Effector memory CD8-positive, alpha-beta T cell (primary cell): Measurements from ENCODE around the gene ADAT3.

ENCODE experiments used
- ATAC-seq: fragments of 150-1000 bp; cut with Tn5 transposase; replicated peaks from 2 replicates; pipeline ENCODE4 v1.10.0; 2021; ENCODE audit warnings: mild to moderate bottlenecking, moderate library complexity
- DNase-seq, 3 experiments: peaks; one replicate each; pipeline ENCODE4 v3.0.0; 2021
- H3K27ac Mint-ChIP-seq, 2 donors: one replicate each; pipeline ENCODE4 v1.8.0; 2022; ENCODE audit warnings: mild to moderate bottlenecking in 2 of 2, mixed read lengths in 2 of 2, moderate library complexity in 2 of 2
- H3K27me3 Mint-ChIP-seq, 2 donors: one replicate each; pipeline ENCODE4 v1.8.0; 2022; ENCODE audit warnings: mixed read lengths in 2 of 2
- H3K36me3 Mint-ChIP-seq: one replicate; pipeline ENCODE4 v1.8.0; 2022; ENCODE audit warnings: mild to moderate bottlenecking, moderate library complexity, mixed read lengths; ENCODE audit not compliant: insufficient read depth
- H3K4me1 Mint-ChIP-seq, 2 donors: one replicate each; pipeline ENCODE4 v1.8.0; 2022; ENCODE audit warnings: low read depth in 2 of 2, mixed read lengths in 2 of 2
- H3K4me3 Mint-ChIP-seq, 2 donors: one replicate each; pipeline ENCODE4 v1.8.0; 2022; ENCODE audit warnings: mild to moderate bottlenecking in 2 of 2, mixed read lengths in 2 of 2, moderate library complexity in 2 of 2
- H3K9me3 Mint-ChIP-seq, 2 donors: one replicate each; pipeline ENCODE4 v1.8.0; 2022; ENCODE audit warnings: mixed read lengths in 2 of 2

The ADAT3 gene

DNA sequence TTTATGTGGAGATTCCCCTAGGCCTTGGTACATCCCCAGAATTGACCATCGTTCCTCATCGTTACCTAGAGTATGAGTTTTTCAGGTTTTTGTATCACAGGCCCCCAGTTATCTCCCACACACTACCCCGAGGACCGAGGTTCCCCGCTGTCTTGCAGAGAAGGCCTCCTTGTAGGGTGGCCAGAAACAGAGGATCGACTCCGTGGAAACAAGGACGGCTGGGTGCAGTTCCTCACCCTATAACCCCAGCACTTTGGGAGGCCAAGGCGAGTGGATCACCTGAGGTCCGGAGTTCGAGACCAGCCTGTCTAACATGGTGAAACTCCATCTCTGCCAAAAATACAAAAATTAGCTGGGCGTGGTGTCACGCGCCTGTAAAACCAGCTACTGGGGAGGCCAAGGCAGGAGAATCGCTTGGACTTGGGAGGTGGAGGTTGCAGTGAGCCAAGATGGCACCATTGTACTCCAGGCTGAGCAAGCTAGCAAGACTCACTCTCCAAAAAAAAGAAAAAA, 720 bp downstream of the ADAT3 start:
- ATAC-seq (no peak), DNase-seq (no peak)
- H3K36me3 Mint-ChIP-seq: peaks cover 23% of the 10 kb centered on the region
- no peaks in the 10 kb centered on the region for H3K27me3 Mint-ChIP-seq
- peak overlapping the region; percentile 62 to 83 for H3K27ac Mint-ChIP-seq
- H3K4me1 Mint-ChIP-seq: peaks cover 16 to 28% of the 10 kb centered on the region in 2 donors
- no peaks in the 10 kb centered on the region for H3K9me3 Mint-ChIP-seq
- peak overlapping the region; percentile 86 to 89 for H3K4me3 Mint-ChIP-seq

DNA sequence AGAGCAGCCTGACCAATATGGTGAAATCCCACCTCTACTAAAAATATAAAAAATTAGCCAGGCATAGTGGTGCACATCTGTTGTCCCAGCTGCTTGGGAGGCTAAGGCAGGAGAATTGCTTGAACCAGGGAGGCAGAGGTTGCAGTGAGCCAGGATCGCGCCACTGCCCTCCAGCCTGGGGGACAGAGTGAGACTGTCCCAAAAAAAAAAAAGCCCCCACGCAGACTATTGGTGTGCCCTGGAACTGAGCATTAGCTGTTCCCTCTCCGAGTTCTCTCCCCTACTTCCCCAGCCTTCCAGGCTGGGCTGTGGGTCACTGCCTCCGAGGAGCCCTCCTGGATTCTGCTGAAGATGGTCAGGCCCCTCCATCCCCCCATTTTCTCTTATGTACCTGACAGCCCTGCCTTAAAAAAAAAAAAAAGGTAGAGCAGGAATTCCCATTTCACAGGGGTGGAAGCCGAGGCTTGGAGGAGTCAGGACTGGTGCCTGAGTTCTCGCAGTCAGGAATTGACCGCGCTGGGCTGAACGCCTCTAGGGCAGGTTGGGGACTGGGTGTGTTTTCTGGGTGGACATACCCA, 1.9 kb downstream of the ADAT3 start:
- H3K27ac Mint-ChIP-seq: no peak overlapping the region
- no peak overlapping the region for H3K4me3 Mint-ChIP-seq
- DNase-seq: no peak
- no peaks in the 10 kb centered on the region for H3K9me3 Mint-ChIP-seq
- no peak for ATAC-seq
- peaks cover 23% of the 10 kb centered on the region for H3K36me3 Mint-ChIP-seq
- no peaks in the 10 kb centered on the region for H3K27me3 Mint-ChIP-seq
- H3K4me1 Mint-ChIP-seq: peaks cover 16 to 28% of the 10 kb centered on the region in 2 donors

DNA sequence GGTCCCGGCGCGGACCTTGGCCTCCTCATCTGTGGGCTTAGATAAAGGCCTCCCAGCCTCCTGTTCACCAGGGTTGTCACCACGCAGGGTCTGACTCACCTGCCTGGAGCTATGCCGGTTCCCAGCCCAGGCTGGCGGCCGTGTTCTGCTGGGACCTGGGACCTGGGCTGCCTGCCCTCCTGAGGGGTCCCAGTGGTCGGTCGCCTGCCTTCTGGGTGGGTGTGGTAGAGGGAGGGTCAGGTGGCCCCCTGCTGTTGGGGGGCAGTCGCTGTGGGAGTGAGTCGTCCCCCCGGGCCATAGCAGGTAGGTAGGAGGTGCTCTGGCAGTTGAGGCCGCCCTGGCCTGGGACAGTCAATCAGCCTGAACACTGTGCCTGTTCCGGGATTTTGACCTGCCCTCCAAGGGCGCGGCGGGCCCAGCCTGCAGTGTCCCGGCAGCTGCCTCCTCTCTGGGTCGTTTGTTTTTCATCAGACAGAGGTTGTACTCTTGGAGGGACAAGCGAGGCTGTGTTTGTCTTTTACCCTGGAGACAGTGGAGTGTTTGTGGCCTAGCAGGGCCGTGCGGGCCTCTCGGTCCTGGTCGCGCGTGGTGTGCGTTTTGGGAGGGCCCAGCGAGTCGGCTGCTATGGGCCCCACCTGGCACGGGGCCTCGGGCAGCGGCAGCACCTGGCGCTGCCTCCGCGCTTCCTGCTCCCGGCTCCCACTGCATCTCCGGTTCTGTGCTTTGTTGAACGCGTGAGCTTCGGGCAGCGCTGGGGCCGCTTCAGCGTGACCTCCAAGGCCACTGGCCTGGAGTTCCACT, 2.6 kb downstream of the ADAT3 start:
- H3K4me1 Mint-ChIP-seq: peaks cover 16 to 28% of the 10 kb centered on the region in 2 donors
- no peaks in the 10 kb centered on the region for H3K9me3 Mint-ChIP-seq
- no peak overlapping the region for H3K4me3 Mint-ChIP-seq
- DNase-seq: no peak
- no peak overlapping the region for H3K27ac Mint-ChIP-seq
- ATAC-seq: no peak
- peaks cover 23% of the 10 kb centered on the region for H3K36me3 Mint-ChIP-seq
- no peaks in the 10 kb centered on the region for H3K27me3 Mint-ChIP-seq

- Mint-ChIP-seq H3K36me3 (peaks cover 23% of the 10 kb centered on the region), H3K27me3 (no peaks in the 10 kb centered on the region), H3K4me3 (peak overlapping the region in 1 of 2 donors; percentile 53), H3K4me1 (peaks cover 16 to 28% of the 10 kb centered on the region in 2 donors), H3K9me3 (no peaks in the 10 kb centered on the region), H3K27ac (no peak overlapping the region)
- DNase-seq (no peak), ATAC-seq (no peak)
Observed at GRCh38 chr19:1908364-1908678, 3.1 kb downstream of the ADAT3 start.

GRCh38 chr19:1909761-1910080, 4.5 kb downstream of the ADAT3 start:
- DNase-seq (no peak), ATAC-seq (no peak)
- peaks cover 16% of the 10 kb centered on the region for H3K36me3 Mint-ChIP-seq
- no peaks in the 10 kb centered on the region for H3K9me3 Mint-ChIP-seq
- H3K4me3 Mint-ChIP-seq: peak overlapping the region; percentile 53 to 58
- H3K27me3 Mint-ChIP-seq: no peaks in the 10 kb centered on the region
- H3K4me1 Mint-ChIP-seq: peaks cover 16 to 25% of the 10 kb centered on the region in 2 donors
- H3K27ac Mint-ChIP-seq: peak overlapping the region; percentile 49 to 66

GRCh38 chr19:1910177-1910576, 5.0 kb downstream of the ADAT3 start:
- Mint-ChIP-seq H3K4me1 (peaks cover 16 to 26% of the 10 kb centered on the region in 2 donors), H3K27me3 (no peaks in the 10 kb centered on the region), H3K9me3 (no peaks in the 10 kb centered on the region), H3K4me3 (peak overlapping the region in 1 of 2 donors; percentile 37), H3K36me3 (peaks cover 16% of the 10 kb centered on the region), H3K27ac (peak overlapping the region; percentile 49 to 66)
- DNase-seq: no peak
- no peak for ATAC-seq

DNA sequence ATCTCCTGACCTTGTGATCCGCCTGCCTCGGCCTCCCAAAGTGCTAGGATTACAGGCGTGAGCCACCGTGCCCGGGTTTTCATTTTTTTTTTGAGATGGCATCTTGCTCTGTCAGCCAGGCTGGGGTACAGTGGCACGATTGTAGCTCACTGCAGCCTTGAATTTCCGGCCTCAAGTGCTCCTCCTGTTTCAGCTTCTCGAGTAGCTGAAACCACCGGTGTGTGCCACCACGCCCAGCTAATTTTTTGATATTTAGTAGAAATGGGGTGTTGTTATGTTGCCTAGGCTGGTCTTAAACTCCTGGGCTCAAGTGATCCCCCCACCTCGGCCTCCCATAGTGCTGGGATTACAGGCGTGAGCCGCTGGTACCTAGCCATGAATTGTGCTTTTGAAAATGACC, 5.9 kb downstream of the ADAT3 start:
- Mint-ChIP-seq H3K4me1 (peaks cover 10 to 23% of the 10 kb centered on the region in 2 donors), H3K27me3 (no peaks in the 10 kb centered on the region), H3K4me3 (peak overlapping the region in 1 of 2 donors; percentile 36), H3K27ac (peak overlapping the region in 1 of 2 donors; percentile 66), H3K36me3 (peaks cover 9% of the 10 kb centered on the region), H3K9me3 (no peaks in the 10 kb centered on the region)
- ATAC-seq (no peak), DNase-seq (no peak)

DNA sequence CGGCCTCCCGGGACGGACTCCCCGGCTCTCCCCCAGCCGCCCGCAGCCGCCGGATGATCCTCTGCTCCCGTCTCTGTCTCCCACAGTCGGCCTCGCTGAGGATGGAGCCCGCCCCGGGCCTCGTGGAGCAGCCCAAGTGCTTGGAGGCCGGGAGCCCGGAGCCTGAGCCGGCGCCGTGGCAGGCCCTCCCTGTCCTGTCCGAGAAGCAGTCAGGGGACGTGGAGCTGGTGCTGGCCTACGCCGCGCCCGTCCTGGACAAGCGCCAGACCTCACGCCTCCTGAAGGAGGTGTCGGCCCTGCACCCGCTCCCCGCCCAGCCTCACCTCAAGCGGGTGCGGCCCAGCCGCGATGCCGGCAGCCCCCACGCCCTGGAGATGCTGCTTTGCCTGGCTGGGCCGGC, 6.8 kb downstream of the ADAT3 start:
- no peak for ATAC-seq
- Mint-ChIP-seq H3K27me3 (no peaks in the 10 kb centered on the region), H3K36me3 (peaks cover 8% of the 10 kb centered on the region), H3K9me3 (no peaks in the 10 kb centered on the region), H3K4me3 (no peak overlapping the region), H3K4me1 (peaks cover 9 to 21% of the 10 kb centered on the region in 2 donors), H3K27ac (no peak overlapping the region)
- no peak for DNase-seq

DNA sequence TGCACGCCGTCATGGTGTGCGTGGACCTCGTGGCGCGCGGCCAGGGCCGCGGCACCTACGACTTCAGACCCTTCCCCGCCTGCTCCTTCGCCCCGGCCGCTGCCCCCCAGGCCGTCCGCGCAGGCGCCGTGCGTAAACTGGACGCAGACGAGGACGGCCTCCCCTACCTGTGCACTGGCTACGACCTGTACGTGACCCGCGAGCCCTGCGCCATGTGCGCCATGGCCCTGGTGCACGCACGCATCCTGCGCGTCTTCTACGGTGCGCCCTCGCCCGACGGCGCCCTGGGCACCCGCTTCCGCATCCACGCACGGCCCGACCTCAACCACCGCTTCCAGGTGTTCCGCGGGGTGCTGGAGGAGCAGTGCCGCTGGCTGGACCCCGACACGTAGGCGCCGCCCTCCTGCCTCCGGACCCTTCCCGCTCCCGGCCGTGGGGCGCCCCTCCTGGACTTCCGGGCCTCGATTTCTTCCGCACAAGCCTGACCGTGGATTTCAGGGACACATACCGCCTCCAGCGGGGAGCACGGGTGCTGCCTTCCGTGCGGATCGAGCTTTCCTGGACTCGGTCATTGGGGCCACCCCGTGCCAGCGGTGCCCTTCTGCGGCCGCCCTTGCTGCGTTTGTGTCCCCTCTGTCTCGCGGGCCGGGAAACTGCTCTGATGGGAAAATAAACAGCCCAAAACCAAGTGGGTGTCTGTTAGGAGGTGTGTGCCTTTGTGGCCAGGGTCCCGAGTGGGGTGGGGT, 7.7 kb downstream of the ADAT3 start:
- Mint-ChIP-seq H3K4me1 (peaks cover 9 to 21% of the 10 kb centered on the region in 2 donors), H3K4me3 (no peak overlapping the region), H3K9me3 (no peaks in the 10 kb centered on the region), H3K36me3 (peaks cover 12% of the 10 kb centered on the region), H3K27ac (no peak overlapping the region), H3K27me3 (no peaks in the 10 kb centered on the region)
- ATAC-seq: no peak
- no peak for DNase-seq

- H3K36me3 Mint-ChIP-seq: peaks cover 16% of the 10 kb centered on the region
- no peaks in the 10 kb centered on the region for H3K9me3 Mint-ChIP-seq
- H3K27me3 Mint-ChIP-seq: no peaks in the 10 kb centered on the region
- H3K4me1 Mint-ChIP-seq: peaks cover 5 to 16% of the 10 kb centered on the region in 2 donors
- no peak overlapping the region for H3K27ac Mint-ChIP-seq
- no peak for ATAC-seq
- DNase-seq: no peak
- H3K4me3 Mint-ChIP-seq: no peak overlapping the region
Observed at GRCh38 chr19:1913781-1914577, 8.8 kb downstream of the ADAT3 start.

DNA sequence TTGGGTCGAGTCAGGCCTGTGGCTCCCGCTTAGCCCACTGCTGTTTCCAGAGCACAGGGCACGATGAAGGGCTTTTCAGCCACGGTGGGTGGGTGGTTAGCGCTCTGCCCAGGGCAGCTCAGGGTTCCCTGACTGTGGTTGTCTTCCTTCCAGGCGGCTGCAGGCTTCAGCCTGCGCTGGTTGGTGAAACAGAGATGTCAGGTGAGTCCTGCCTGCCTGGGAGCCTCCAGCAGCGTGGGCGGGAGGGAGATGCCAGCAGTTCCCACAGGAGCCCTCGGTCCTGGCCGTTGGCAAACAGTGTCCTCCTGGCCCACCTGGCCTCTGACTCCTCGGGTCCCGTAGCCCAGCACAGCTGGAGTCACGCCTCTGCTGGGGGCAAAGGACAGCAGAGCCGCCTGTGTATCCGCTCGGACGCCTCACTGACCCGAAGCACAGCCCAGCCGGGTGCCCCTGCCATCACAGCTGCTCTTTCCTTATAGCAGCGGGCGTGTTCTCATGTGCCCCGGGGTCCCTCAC, 9.7 kb downstream of the ADAT3 start:
- H3K9me3 Mint-ChIP-seq: no peaks in the 10 kb centered on the region
- ATAC-seq (no peak), DNase-seq (no peak)
- H3K36me3 Mint-ChIP-seq: peaks cover 15% of the 10 kb centered on the region
- H3K4me3 Mint-ChIP-seq: no peak overlapping the region
- H3K27ac Mint-ChIP-seq: no peak overlapping the region
- H3K4me1 Mint-ChIP-seq: peaks cover 3 to 8% of the 10 kb centered on the region in 2 donors
- H3K27me3 Mint-ChIP-seq: no peaks in the 10 kb centered on the region

DNA sequence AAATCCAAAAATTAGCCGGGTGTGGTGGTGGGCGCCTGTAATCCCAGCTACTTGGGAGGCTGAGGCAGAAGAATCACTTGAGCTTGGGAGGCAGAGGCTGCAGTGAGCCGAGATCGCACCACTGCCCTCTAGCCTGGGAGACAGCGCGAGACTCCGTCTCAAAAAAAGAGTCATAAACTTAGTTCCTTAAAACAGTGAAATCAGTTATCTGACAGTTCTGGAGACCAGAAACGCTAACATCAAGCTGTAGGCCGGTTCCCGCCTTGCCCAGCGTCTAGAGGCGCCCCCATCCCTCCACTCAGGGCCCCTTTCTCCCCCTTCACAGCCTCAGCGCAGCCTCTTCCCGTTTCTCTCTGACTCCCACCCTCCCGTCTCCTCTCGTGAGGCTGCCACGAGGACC, 11.9 kb downstream of the ADAT3 start:
- H3K9me3 Mint-ChIP-seq: no peaks in the 10 kb centered on the region
- peaks cover 0 to 7% of the 10 kb centered on the region in 2 donors for H3K4me1 Mint-ChIP-seq
- ATAC-seq: no peak
- peaks cover 19% of the 10 kb centered on the region for H3K36me3 Mint-ChIP-seq
- DNase-seq: no peak
- peak overlapping the region; percentile 1 to 69 for H3K27ac Mint-ChIP-seq
- no peak overlapping the region for H3K4me3 Mint-ChIP-seq
- H3K27me3 Mint-ChIP-seq: no peaks in the 10 kb centered on the region

DNA sequence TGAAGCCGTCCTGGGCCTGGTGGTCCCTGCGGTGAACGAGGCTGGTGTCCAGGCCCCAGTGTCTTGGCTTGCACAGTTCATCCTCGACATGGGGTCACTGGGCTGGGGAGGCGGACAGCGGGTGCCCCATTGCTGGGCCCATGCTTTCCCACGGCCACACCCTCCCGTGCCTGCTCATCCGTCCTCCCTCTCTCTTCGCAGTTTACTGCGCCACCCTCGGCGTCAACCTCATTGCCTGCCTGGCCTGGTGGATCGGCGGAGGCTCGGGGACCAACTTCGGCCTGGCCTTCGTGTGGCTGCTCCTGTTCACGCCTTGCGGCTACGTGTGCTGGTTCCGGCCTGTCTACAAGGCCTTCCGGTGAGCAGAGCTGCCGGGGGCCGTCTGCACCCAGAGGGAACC, 12.7 kb downstream of the ADAT3 start:
- DNase-seq (no peak), ATAC-seq (no peak)
- H3K27me3 Mint-ChIP-seq: no peaks in the 10 kb centered on the region
- H3K4me3 Mint-ChIP-seq: no peak overlapping the region
- peaks cover 0 to 7% of the 10 kb centered on the region in 2 donors for H3K4me1 Mint-ChIP-seq
- H3K9me3 Mint-ChIP-seq: no peaks in the 10 kb centered on the region
- peaks cover 19% of the 10 kb centered on the region for H3K36me3 Mint-ChIP-seq
- peak overlapping the region in 1 of 2 donors; percentile 1 for H3K27ac Mint-ChIP-seq
